OCI-M2 (cell line): Measurements from ENCODE around the gene PCMT1.
"Not testable (repeated sequence)": the region's sequence is repeated elsewhere in the genome, so short reads cannot be mapped to it uniquely, and the experiment has no call there.

Experiments
- DNase-seq: peaks from one replicate; lab custom pipeline; 2025; ENCODE audit not compliant: unreplicated experiment; lab: John Stamatoyannopoulos, UW

PCMT1 gene

GRCh38 chr6:149852881-149853280, 103.3 kb downstream of the PCMT1 start:
- DNase-seq: no peak

- DNase-seq: not testable (repeated sequence)
Measured at GRCh38 chr6:149854017-149854416, 104.5 kb downstream of the PCMT1 start.

GRCh38 chr6:149854532-149854931, 105.0 kb downstream of the PCMT1 start:
- DNase-seq: no peak

GRCh38 chr6:149855040-149855654, 105.6 kb downstream of the PCMT1 start:
- no peak for DNase-seq

- no peak for DNase-seq
Measured at GRCh38 chr6:149855741-149856140, 106.2 kb downstream of the PCMT1 start.

- DNase-seq: no peak
Measured at GRCh38 chr6:149856256-149856994, 106.9 kb downstream of the PCMT1 start.

GRCh38 chr6:149857541-149857940, 108.0 kb downstream of the PCMT1 start:
- no peak for DNase-seq

- DNase-seq: no peak
Measured at GRCh38 chr6:149859368-149859767, 109.8 kb downstream of the PCMT1 start.

GRCh38 chr6:149859938-149860337, 110.4 kb downstream of the PCMT1 start:
- no peak for DNase-seq

GRCh38 chr6:149860513-149860833, 110.9 kb downstream of the PCMT1 start:
- no peak for DNase-seq
